Stimulated activated CD8-positive, alpha-beta memory T cell treated with anti-CD3 and anti-CD28 coated beads, Interleukin-12 subunit alpha, Interleukin-12 subunit beta, amount 100 ng/mL, for 24 hours (primary cell): ENCODE measurements around the gene C1QTNF8.

Source experiments
- DNase-seq: peaks from one replicate; pipeline ENCODE4 v3.0.0-alpha.2; 2020; ENCODE audit errors: extremely low read depth

The C1QTNF8 gene

DNA sequence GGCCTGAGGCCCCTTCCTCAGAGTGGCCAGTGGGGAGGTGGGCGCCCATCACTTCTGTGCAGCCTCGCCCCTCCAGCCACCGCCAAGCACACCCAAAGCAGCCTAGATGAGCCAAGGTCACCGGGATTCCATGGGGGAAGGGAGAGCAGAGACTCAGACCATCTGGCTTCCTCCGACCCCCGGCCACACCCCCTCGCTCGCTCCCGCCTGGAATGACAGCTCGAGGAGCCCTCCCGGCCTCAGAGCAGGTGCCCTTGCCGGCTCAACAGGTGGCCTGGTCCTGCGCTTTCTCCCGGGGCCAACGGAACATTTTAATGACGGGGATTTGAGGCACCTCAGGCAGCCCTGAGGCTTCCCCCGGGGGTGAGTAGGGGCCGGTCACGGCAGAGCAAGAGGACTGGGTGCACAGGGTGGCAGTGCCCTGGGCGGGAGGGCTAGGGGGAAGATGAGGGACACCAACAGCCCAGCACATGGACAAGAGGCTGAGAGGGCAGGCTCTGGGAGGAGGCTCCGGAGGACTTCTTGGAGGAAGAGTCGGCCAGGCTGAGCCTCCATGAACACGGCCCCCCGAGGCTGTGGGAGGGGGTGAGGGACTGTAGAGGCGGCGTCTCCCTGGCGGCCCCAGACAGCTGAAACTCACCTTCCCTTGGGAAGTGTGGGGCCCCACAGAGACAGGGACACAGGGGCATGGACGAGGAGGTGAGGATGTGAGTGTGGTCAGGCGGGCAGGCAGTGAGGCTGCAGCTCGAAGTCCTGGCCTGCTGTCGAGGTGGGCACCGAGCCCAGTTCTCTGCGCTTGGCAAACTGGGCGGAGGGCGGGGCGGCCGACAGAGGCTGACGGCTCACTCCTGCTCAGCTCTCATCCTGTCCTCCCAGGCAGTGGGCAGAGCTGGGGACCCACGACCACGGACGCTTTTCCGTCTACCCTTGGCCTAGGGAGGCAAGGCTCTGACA, 12.5 kb upstream of the C1QTNF8 start:
- no peak for DNase-seq

DNA sequence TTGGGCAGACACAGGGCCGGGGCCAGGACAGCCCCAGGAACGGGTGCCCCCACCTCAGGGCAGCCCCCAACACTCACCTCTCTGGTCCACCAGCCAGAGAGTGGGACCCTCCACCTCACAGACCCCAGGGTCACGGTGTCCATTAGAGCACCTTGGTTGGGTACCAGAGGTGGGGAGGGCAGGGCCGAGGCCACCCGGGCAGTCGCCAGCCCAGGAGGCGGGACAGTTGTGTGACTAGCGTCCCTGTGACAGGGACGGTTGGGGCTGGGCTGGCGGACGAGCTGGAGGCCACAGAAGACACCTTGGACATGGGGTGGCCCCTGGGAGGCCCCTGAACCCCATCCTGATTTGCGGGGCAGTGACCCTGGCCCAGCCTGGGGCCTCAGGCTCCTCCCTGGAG, 11.7 kb upstream of the C1QTNF8 start:
- DNase-seq, result no peak

- no peak for DNase-seq
These were observed 11.1 kb upstream of the C1QTNF8 start for GRCh38 chr16:1107141-1107540.

GRCh38 chr16:1106659-1107058, 10.6 kb upstream of the C1QTNF8 start:
- no peak for DNase-seq

DNA sequence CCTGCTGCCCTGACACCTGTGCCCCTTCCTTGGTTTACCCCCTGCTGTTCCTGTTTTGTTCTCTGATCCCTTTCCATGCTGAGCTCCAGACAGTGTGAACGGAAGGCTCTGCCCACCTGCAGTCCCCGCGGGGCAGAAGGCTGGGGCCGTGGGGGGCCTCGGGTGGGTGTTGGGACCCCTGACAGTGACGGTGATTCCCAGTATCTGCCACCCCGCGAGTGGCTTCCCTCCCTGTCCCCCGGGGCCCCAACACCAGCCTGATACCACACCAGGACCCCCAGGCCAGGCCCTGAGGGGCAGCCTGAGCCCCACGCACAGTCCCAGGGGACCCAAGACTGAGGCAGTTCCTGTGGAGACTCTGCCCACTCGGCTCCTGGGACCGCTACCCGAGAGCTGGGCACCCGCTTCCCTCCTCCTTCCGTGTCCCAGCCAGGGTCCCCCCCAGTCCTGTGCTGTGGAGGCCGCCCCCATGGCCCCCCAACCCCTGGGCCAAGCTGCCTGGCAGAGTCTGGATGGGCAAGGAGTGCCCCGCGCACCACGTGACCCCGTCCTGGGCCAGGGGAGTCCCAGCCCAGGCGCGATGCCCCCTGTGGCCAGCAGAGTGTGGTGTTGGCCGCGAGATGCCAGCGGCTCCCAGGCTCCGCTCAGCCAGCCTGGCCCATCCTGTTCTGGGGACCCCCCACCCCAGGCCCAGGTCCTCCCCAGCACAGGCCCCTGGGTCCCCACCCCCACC, 10.0 kb upstream of the C1QTNF8 start:
- no peak for DNase-seq

GRCh38 chr16:1103636-1103980, 7.6 kb upstream of the C1QTNF8 start:
- no peak for DNase-seq

GRCh38 chr16:1102921-1103635, 7.0 kb upstream of the C1QTNF8 start:
- peak; percentile 33 for DNase-seq

- DNase-seq, result no peak
These were observed 6.3 kb upstream of the C1QTNF8 start for GRCh38 chr16:1102333-1102700.

DNA sequence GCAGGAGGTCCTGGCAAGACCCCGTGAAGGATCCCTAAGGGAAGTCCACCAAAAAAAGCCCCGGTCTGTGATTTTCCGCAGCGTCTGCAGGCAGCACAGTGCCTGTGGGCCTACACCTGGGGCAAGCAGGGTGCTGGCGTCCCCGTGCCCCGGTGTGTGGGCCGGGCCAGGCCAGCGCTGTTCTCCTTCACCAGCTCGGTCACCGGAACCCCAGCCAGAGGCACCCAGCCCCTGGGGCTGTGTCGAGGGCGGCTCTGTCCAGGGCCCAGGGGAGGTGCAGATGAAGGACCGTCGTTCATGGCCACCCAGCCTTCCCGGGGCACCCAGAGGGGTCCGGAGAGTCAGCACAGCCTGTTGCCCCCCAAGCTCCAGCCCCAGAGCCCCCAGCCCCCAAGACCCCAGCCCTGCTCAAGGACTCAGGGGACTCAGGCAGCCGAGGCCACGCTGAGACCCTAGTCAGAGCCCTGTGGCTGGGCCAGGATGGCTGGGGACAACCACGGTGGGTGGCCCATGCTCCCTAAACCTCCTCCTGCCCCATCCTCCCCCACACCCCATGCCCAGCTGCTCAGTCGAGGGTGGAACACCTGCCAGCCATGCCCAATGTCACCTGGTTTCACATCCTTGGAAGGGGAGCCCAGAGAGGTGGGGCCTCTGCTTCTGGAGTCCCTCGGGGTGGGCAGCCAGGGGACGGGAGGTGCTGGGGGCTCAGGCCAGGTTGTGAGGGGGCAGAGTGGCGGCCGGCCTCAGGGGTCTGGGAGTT, 5.7 kb upstream of the C1QTNF8 start:
- no peak for DNase-seq

DNA sequence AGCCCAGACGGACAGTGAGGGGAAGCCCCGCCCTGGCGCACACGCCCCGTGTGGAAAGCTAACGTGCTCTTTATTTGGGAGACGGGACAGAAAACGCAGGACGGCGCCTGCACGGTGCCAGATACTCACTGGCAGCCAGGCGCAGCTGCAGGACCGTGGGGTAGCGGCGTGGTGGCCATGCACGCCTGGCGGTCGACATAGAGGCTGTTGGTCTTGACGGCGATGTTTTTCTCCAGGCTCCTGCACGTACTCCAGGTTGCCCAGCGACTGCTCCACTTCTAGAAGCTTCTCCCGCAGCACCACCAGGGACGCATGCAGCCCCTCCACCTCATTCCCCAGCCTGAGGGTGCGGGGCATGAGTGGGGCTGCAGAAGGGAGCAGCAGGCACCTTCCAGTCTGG, 5.1 kb upstream of the C1QTNF8 start:
- DNase-seq, result no peak

DNA sequence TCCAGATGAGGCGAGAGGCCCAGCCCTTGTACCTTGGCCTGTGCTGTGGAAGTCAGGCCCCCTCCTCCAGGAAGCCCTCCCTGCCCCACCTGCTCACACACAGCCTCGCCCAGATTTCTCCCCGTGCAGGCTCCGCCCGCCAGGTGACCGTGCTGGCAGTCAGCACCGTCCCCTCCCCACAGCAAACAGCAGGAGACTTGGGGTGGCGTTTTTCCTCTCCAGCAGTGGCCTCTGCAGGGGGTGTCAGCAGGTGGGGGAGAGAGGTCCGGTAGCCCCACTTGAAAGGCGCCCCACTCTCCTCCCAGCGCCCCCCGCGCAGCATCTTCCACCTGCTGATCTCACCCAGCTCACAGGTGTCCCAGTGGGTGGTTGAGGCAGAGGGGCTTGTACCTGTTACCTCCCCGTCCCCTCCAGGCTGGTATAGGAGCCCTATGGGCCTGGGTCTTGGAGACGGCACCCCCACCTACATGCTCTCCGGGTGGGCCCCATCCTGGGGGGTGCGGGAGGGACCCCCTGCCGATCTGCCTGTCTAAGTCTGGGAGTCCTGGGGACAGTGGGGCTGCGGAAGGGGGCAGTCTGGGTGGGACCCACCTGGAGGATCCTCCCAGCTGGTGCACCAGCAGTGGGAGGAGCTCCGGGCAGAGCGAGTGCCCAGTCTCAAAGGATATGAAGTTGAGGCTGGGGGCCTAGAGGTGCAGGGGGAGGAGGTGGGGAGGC, 4.2 kb upstream of the C1QTNF8 start:
- DNase-seq, result no peak

GRCh38 chr16:1099189-1100083, 3.4 kb upstream of the C1QTNF8 start:
- no peak for DNase-seq

DNA sequence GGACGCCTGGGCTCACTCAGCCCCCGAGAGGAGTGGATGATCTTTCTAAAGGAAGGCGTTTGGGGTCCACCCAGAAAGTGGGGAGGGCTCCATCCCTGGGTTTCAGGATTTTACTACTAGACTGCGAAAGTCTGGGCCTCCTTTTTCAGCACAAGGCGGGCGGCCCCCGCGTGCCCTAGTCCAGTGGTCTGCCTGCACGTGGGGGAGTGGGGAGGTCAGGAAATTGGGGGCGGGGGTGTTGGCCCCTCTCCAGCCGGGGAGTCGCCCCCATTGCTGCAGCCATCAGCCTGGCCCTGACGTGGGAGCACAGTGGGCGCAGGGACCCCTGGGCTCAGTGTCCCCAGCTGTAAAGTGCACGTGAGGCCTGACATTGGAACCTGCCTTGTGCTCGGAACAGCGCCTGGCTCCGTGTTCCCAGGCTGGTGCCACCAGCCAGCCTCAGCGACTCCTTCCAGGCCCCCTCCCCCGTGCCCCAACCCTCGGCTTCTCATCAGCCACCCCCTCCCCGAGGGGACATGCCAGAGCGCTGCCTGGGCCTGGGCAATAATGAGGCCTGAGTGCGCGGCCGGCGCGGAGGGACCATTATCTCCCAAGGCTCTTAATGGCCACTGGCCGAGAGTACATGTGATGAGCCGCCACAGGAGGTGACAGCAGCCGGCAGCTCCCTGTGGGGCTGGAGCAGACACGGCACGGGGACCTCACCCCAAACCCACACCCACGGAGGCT, 2.4 kb upstream of the C1QTNF8 start:
- DNase-seq, result no peak

GRCh38 chr16:1097800-1098199, 1.8 kb upstream of the C1QTNF8 start:
- no peak for DNase-seq

DNA sequence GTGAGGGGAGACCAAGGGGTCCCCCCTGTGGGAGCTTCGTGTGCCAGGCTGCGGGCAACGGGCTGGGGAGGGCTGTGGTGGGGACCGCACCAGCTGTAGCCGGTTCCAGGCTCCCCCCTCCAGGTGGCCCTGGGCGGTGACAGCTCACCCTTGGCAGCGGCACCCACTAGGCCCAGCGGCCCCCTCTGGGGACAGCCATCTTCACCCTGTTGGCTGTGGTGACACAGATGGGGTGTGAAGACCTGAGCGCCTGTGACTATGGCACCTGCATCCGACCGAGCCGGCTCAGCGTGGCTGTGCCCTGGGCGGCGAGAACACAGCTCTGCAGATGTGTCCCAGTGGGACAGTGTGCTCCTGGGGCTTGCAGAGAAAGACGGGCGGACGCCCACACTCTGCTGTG, 1.1 kb upstream of the C1QTNF8 start:
- DNase-seq, result no peak

- no peak for DNase-seq
These were observed 435 bp downstream of the C1QTNF8 start for GRCh38 chr16:1095450-1096168.

- no peak for DNase-seq
These were observed 1.2 kb downstream of the C1QTNF8 start for GRCh38 chr16:1094601-1095449.

- no peak for DNase-seq
These were observed 1.9 kb downstream of the C1QTNF8 start for GRCh38 chr16:1094124-1094479.
